ENCODE results near the gene RPS6KL1.
"Not testable (repeated sequence)": the region's sequence is repeated elsewhere in the genome, so short reads cannot be mapped to it uniquely, and the experiment has no call there.

RPS6KL1 gene

GRCh38 chr14:74934476-74935359, 11.7 kb upstream of the RPS6KL1 start:
- DNase-seq = no peak

- no peak for DNase-seq
Observed at GRCh38 chr14:74934041-74934440, 11.0 kb upstream of the RPS6KL1 start.

- DNase-seq = not testable (repeated sequence)
Observed at GRCh38 chr14:74932936-74933335, 9.9 kb upstream of the RPS6KL1 start.

GRCh38 chr14:74932401-74932901, 9.4 kb upstream of the RPS6KL1 start:
- DNase-seq = no peak

GRCh38 chr14:74931744-74932143, 8.7 kb upstream of the RPS6KL1 start:
- not testable (repeated sequence) for DNase-seq

- no peak for DNase-seq
Observed at GRCh38 chr14:74929242-74929641, 6.2 kb upstream of the RPS6KL1 start.

GRCh38 chr14:74927225-74927624, 4.2 kb upstream of the RPS6KL1 start:
- DNase-seq = no peak

- no peak for DNase-seq
Observed at GRCh38 chr14:74924061-74924460, 1.0 kb upstream of the RPS6KL1 start.

- no peak for DNase-seq
Observed at GRCh38 chr14:74921987-74922751, 891 bp downstream of the RPS6KL1 start.

GRCh38 chr14:74921053-74921620, 1.9 kb downstream of the RPS6KL1 start:
- no peak for DNase-seq

- no peak for DNase-seq
Observed at GRCh38 chr14:74920281-74920680, 2.8 kb downstream of the RPS6KL1 start.

GRCh38 chr14:74919421-74920165, 3.5 kb downstream of the RPS6KL1 start:
- DNase-seq = no peak

GRCh38 chr14:74918380-74918779, 4.7 kb downstream of the RPS6KL1 start:
- no peak for DNase-seq

GRCh38 chr14:74917646-74918081, 5.4 kb downstream of the RPS6KL1 start:
- DNase-seq = no peak

GRCh38 chr14:74917178-74917543, 5.9 kb downstream of the RPS6KL1 start:
- no peak for DNase-seq

- no peak for DNase-seq
Observed at GRCh38 chr14:74915826-74916225, 7.2 kb downstream of the RPS6KL1 start.

- DNase-seq = no peak
Observed at GRCh38 chr14:74915426-74915825, 7.6 kb downstream of the RPS6KL1 start.

- peak; percentile 5 to 24 for DNase-seq
Observed at GRCh38 chr14:74913986-74914573, 9.0 kb downstream of the RPS6KL1 start.

- DNase-seq = no peak
Observed at GRCh38 chr14:74913393-74913910, 9.6 kb downstream of the RPS6KL1 start.

- no peak for DNase-seq
Observed at GRCh38 chr14:74912801-74913200, 10.3 kb downstream of the RPS6KL1 start.

- no peak for DNase-seq
Observed at GRCh38 chr14:74912111-74912510, 10.9 kb downstream of the RPS6KL1 start.

GRCh38 chr14:74911704-74912103, 11.4 kb downstream of the RPS6KL1 start:
- no peak for DNase-seq
